Duodenal mucosa (tissue), 2 donors: ENCODE data around the gene SUCNR1.
"Not testable (repeated sequence)": the region's sequence is repeated elsewhere in the genome, so short reads cannot be mapped to it uniquely, and the experiment has no call there.

ENCODE experiments used
- H3K27ac ChIP-seq: one replicate; pipeline ENCODE4 v1.7.0; 2013; ENCODE audit warnings: low read depth, low read length
- H3K27me3 ChIP-seq, 2 donors: one replicate each; pipeline ENCODE4 v1.7.0; 2013; ENCODE audit warnings: low read length in 2 of 2, control low read depth in 1 of 2; ENCODE audit not compliant: insufficient read depth in 2 of 2, control insufficient read depth in 1 of 2
- H3K36me3 ChIP-seq, 2 donors: one replicate each; pipeline ENCODE4 v1.7.0; 2013; ENCODE audit warnings: low read length in 2 of 2, control low read depth in 1 of 2; ENCODE audit not compliant: insufficient read depth in 2 of 2, control insufficient read depth in 1 of 2
- H3K4me1 ChIP-seq, 2 donors: one replicate each; pipeline ENCODE4 v1.7.0; 2013; ENCODE audit warnings: low read length in 2 of 2, control low read depth in 1 of 2; ENCODE audit not compliant: insufficient read depth in 2 of 2, control insufficient read depth in 1 of 2
- H3K4me3 ChIP-seq, 2 donors: one replicate each; pipeline ENCODE4 v1.7.0; 2013; ENCODE audit warnings: low read length in 2 of 2, low read depth in 1 of 2
- H3K9ac ChIP-seq, 2 donors: one replicate each; pipeline ENCODE4 v1.7.0; 2013; ENCODE audit warnings: low read length in 2 of 2, low read depth in 1 of 2
- H3K9me3 ChIP-seq, 2 donors: one replicate each; pipeline ENCODE4 v1.7.0; 2013; ENCODE audit warnings: low read length in 2 of 2, control low read depth in 1 of 2; ENCODE audit not compliant: control insufficient read depth in 1 of 2

SUCNR1 gene

DNA sequence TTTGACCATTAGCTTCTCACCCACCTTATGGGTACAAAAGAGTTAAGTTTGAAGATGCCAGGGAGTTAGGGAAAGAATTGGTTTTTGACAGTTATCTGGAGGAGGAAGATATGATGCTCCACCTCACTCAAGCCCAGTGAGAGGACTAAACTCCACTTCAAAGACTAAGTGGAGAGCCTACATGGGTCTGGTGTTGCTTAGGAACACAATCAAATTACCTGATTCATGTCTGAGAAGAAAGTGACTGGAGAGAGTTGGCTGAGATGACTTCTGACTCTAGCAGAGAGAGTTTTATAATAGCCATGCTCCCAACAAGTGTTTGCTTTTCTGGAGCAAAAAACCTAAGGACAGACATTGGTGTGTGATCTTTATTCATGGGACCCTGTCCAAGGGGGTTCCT is 43.3 kb downstream of the SUCNR1 start:
- no peak overlapping the region for H3K27ac ChIP-seq
- no peak overlapping the region for H3K4me3 ChIP-seq
- H3K9ac ChIP-seq, result no peak overlapping the region
- H3K9me3 ChIP-seq, result no peaks in the 10 kb centered on the region
- no peaks in the 10 kb centered on the region for H3K27me3 ChIP-seq
- no peaks in the 10 kb centered on the region for H3K36me3 ChIP-seq
- H3K4me1 ChIP-seq, result no peaks in the 10 kb centered on the region

DNA sequence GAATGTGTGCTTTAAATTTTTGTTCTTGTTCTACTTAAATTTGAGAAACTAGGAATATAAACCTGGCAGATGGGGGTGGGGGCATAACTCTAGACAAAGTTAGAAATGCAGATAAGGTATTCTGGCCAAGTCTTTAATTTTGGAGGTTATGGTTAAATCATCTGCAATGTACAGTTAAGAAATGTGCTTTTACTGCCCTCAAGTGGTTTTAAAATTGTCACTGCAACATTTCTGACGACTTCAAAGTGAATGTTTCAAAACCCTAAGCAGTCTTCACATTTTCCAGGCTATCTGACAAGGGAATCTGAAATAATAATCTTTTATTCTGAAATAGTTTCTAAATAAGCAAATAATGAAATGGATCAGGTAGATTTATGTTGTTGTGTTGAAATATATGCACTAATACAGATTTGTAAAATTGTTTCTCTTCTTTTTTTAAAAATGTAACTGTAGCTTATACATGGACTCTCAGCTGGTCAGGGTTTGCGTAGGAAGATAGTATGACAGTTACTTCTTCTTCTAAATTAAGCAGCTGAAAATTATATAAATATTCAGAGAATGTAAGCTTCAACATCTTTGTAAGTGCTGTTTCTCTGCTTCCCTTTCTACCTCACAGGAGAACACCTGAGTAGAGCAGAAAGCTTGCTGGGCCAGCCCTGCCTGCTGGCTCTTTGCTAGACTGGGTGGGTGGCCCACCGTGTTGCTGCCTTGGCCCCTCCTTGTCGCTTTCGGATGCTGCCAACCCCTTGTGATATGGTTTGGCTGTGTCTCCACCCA is 45.0 kb downstream of the SUCNR1 start:
- no peak overlapping the region for H3K27ac ChIP-seq
- H3K9me3 ChIP-seq, result no peaks in the 10 kb centered on the region
- no peaks in the 10 kb centered on the region for H3K4me1 ChIP-seq
- no peak overlapping the region for H3K9ac ChIP-seq
- H3K4me3 ChIP-seq, result no peak overlapping the region
- no peaks in the 10 kb centered on the region for H3K36me3 ChIP-seq
- H3K27me3 ChIP-seq, result no peaks in the 10 kb centered on the region

DNA sequence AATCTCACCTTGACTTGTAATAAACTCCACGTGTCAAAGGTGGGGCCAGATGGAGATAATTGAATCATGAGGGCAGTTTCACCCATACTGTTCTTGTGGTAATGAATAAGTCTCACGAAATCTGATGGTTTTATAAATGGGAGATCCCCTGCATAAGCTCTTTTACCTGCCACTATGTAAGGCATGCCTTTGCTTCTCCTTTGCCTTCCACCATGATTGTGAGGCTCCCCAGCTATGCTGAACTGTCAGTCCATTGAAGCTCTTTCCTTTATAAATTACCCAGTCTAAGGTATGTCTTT is 45.5 kb downstream of the SUCNR1 start:
- H3K27ac ChIP-seq, result no peak overlapping the region
- no peak overlapping the region for H3K9ac ChIP-seq
- H3K4me3 ChIP-seq, result no peak overlapping the region
- H3K36me3 ChIP-seq, result no peaks in the 10 kb centered on the region
- no peaks in the 10 kb centered on the region for H3K9me3 ChIP-seq
- no peaks in the 10 kb centered on the region for H3K27me3 ChIP-seq
- no peaks in the 10 kb centered on the region for H3K4me1 ChIP-seq

DNA sequence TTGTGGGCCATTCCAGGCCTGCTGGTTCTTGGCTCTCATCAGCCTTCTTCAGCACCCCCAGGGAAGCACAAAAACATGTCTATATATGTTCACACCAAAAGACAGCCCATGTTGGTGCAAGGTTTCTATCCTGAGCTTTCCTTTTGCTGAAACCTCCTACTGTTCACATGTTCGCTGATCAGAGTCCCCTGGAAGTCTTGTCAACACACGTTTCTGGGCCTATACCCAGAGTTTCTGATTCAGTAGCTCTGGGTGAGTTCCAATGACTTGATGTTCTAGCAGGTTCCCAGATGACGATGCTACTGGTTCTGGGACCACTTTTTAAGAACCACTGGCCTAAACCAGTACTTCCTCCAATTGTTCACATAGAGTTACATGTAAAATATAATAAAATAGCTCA is 46.0 kb downstream of the SUCNR1 start:
- no peaks in the 10 kb centered on the region for H3K27me3 ChIP-seq
- no peak overlapping the region for H3K4me3 ChIP-seq
- no peaks in the 10 kb centered on the region for H3K36me3 ChIP-seq
- H3K9me3 ChIP-seq, result no peaks in the 10 kb centered on the region
- H3K9ac ChIP-seq, result no peak overlapping the region
- no peaks in the 10 kb centered on the region for H3K4me1 ChIP-seq
- H3K27ac ChIP-seq, result no peak overlapping the region

DNA sequence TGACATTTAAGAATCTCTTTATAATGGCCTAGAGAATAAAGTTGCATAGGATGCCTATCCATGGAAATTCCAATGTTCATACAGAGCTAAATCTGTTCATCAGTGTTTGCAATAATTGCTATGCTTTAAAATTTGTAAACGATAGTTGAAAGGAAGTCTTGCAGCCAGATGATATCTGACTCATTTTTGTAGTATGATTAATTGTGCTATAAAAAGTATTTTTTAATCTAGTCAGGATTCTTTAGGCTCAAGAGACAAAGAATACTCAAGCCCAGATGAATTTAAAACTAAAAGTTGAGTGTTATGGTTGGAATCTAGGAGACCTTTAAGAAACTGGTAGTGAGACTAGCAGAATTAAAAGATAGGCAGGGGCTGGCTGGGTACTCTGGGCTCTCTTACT is 50.5 kb downstream of the SUCNR1 start:
- Histone ChIP-seq H3K27ac (no peak overlapping the region), H3K4me3 (no peak overlapping the region), H3K9me3 (no peaks in the 10 kb centered on the region), H3K27me3 (no peaks in the 10 kb centered on the region), H3K36me3 (no peaks in the 10 kb centered on the region), H3K4me1 (no peaks in the 10 kb centered on the region), H3K9ac (no peak overlapping the region)

DNA sequence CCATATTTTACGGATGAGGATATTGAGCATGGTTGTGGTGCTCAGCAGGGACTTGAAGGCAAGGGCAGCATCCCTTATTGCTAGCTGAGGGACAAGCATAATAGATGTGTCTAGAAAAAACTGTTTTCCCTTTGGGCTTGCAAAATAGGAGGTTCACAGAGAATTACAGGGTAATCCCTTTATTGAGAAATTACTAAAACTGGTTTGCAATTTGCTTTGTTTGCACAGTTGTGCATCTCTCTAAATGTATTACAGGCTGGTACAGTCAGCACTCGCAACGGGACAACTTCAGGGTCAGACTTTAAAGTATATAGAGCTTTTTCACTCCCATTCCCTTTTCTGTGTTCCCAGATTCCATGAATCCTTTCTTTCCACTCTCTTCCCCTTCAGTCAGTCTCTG is 51.3 kb downstream of the SUCNR1 start:
- Histone ChIP-seq H3K9ac (no peak overlapping the region), H3K27me3 (no peaks in the 10 kb centered on the region), H3K9me3 (no peaks in the 10 kb centered on the region), H3K4me1 (no peaks in the 10 kb centered on the region), H3K4me3 (no peak overlapping the region), H3K27ac (no peak overlapping the region), H3K36me3 (no peaks in the 10 kb centered on the region)

DNA sequence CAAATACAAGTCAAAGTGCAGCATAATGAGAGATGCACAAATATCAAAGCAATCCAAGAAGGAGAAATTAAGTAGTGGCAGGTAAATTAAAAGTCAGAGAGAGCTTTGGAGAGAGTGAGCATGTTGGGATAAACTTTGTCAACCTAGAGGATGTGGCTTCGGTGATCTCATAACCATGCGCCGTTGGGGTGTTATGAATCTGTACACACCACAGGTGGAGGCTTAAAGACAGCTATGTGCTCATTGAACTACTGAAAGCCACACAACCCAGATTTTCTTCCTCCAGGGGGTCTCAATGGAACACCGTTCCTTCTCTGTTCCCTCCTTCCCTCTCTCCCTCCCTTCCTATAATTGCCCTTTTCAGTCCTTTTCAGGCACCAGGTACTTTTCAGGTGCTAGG is 52.0 kb downstream of the SUCNR1 start:
- Histone ChIP-seq H3K27me3 (no peaks in the 10 kb centered on the region), H3K4me3 (no peak overlapping the region), H3K9me3 (no peaks in the 10 kb centered on the region), H3K4me1 (no peaks in the 10 kb centered on the region), H3K9ac (no peak overlapping the region), H3K27ac (no peak overlapping the region), H3K36me3 (no peaks in the 10 kb centered on the region)

DNA sequence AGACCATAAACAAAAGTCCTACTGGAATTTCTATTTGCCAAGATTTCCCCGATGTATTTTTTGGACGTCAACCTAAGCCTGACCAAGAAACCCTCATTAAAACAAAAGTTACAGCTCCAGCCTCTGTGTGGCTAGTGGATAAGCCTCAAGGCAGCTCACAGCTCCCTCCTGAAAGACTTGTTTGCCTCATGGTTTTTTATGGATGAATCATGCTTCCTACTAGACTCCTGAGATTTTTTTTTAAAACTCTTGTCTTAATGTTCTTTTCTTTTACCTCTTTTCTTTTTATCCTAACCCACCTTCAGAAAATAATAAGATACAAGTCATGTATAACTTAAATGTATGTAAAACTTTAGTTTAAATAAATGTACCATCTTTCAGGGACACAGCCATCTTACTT is 52.4 kb downstream of the SUCNR1 start:
- Histone ChIP-seq H3K4me1 (no peaks in the 10 kb centered on the region), H3K4me3 (no peak overlapping the region), H3K27me3 (no peaks in the 10 kb centered on the region), H3K9ac (no peak overlapping the region), H3K27ac (no peak overlapping the region), H3K9me3 (no peaks in the 10 kb centered on the region), H3K36me3 (no peaks in the 10 kb centered on the region)

DNA sequence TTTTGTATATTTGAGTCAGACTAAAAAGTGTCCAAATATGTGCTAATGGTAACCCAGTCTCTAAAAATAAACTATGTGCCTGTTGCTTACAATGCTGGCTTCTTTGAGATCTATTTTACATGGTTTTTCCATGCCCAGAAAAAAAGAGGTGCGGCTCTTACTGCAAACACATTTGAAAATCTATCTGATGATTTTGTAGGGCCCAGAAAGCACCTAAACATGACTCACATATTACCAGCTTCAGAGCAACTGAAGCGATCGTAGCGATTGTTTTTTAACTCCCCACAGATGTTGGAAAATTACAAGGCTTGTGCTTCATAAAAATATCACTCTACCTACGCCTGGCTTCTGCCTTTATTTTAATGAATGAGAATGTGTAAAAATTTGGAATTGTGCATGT is 53.5 kb downstream of the SUCNR1 start:
- no peak overlapping the region for H3K9ac ChIP-seq
- no peak overlapping the region for H3K4me3 ChIP-seq
- no peaks in the 10 kb centered on the region for H3K4me1 ChIP-seq
- H3K9me3 ChIP-seq, result no peaks in the 10 kb centered on the region
- H3K27ac ChIP-seq, result no peak overlapping the region
- H3K27me3 ChIP-seq, result no peaks in the 10 kb centered on the region
- no peaks in the 10 kb centered on the region for H3K36me3 ChIP-seq

DNA sequence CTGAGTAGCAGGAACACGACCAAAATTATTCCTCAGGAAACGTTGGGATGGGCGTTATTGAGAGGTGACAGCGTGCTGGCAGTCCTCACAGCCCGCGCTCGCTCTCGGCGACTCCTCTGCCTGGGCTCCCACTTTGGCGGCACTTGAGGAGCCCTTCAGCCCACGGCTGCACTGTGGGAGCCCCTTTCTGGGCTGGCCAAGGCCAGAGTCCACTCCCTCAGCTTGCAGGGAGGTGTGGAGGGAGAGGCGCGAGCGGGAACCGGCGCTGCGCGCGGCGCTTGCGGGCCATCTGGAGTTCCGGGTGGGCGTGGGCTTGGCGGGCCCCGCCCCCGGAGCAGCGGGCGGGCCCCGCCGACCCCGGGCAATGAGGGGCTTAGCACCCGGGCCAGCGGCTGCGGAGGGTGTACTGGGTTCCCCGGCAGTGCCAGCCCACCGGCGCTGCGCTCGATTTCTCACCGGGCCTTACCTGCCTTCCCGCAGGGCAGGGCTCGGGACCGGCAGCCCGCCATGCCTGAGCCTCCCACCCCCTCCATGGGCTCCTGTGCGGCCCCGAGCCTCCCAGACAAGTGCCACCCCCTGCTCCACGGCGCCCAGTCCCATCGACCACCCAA is 54.6 kb downstream of the SUCNR1 start:
- not testable (repeated sequence) for H3K4me1 ChIP-seq, H3K4me3 ChIP-seq, H3K27me3 ChIP-seq, H3K9me3 ChIP-seq, H3K9ac ChIP-seq, H3K36me3 ChIP-seq, H3K27ac ChIP-seq
